Activated naive CD8-positive, alpha-beta T cell treated with anti-CD3 and anti-CD28 coated beads, Interleukin-2, amount 10 ng/mL, durations not matched to agents 7 days and 5 days (primary cell): Measurements from ENCODE around the gene PGAP6. TPM values are rescaled to one million over a fixed set of nuclear protein-coding genes. Genes with fewer than 3 reads are reported as not detected.
"Not testable (repeated sequence)": the region's sequence is repeated elsewhere in the genome, so short reads cannot be mapped to it uniquely, and the experiment has no call there.

Source experiments
- ATAC-seq: fragments of 150-1000 bp; cut with Tn5 transposase; one replicate; pipeline ENCODE4 v1.10.0; 2021; ENCODE audit warnings: low read depth, moderate library complexity
- POLR2A ChIA-PET: fragments of 350-600 bp; sonication (Branson Sonifier 250); formaldehyde crosslinking; loops from one replicate; lab custom pipeline; 2021; ENCODE audit warnings: antibody characterized with exemption; lab: Charles Lee
- DNase-seq: peaks from one replicate; pipeline ENCODE4 v3.0.0; 2021
- H3K27ac Mint-ChIP-seq: one replicate; pipeline ENCODE4 v1.8.0; 2022; ENCODE audit warnings: mild to moderate bottlenecking, mixed read lengths
- H3K27me3 Mint-ChIP-seq: one replicate; pipeline ENCODE4 v1.8.0; 2022; ENCODE audit warnings: mild to moderate bottlenecking, moderate library complexity, mixed read lengths
- H3K36me3 Mint-ChIP-seq: one replicate; pipeline ENCODE4 v1.8.0; 2021; ENCODE audit warnings: mild to moderate bottlenecking, mixed read lengths
- H3K4me1 Mint-ChIP-seq: one replicate; pipeline ENCODE4 v1.8.0; 2021; ENCODE audit warnings: mixed read lengths
- H3K4me3 Mint-ChIP-seq: one replicate; pipeline ENCODE4 v1.8.0; 2022; ENCODE audit warnings: mild to moderate bottlenecking, moderate library complexity, mixed read lengths
- H3K9me3 Mint-ChIP-seq: one replicate; pipeline ENCODE4 v1.8.0; 2021; ENCODE audit warnings: mixed read lengths
- total RNA-seq, 2 experiments: library from RNA; stranded (reverse); gene quantifications; one replicate each; pipeline ENCODE4 v1.2.3, GENCODE V29; 2021

The PGAP6 gene
- total RNA-seq, 2 experiments from 2014 or later = 58.9 to 59.0 TPM

DNA sequence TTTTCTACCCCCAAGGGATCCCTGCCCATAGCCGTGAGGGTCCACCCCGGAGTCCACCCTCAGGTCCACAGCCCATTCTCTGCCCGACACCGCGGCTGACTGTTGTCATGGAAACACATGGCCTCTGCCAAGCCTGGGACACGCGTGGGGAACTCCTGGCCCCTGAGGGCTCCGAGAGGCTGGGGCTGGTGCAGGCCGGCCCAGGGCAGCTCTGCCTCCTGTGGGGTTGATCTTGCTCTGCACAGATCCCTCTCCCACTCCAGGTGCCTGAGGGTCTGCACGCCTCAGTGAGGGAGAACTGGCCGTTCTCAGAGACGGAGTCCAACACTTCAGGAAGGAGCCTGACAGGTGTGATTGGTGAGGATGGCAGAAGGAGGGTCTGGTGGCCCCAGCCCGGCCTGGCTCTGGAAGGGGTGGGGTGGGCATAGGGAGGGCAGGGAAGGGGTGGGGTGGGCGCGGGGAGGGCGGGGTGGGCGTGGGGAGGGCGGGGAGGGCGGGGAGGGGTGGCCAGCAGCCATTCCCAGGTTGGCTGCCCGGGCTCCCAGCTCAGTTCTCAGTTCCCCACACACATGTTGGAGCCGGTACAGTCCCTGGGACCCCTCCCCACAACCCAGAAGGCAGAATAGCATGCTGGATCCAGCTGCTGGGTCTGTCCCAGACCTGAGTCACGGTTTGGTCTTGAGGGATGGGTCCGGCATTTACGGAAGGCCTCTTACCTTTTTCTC lies 17.9 kb downstream of the PGAP6 start:
- H3K4me1 Mint-ChIP-seq = peaks cover 4% of the 10 kb centered on the region
- peak; percentile 39 for DNase-seq
- no peak overlapping the region for H3K4me3 Mint-ChIP-seq
- no peaks in the 10 kb centered on the region for H3K9me3 Mint-ChIP-seq
- ATAC-seq = no peak
- peaks cover 3% of the 10 kb centered on the region for H3K36me3 Mint-ChIP-seq
- POLR2A ChIA-PET = no interaction called here
- H3K27ac Mint-ChIP-seq = no peak overlapping the region
- peaks cover 3% of the 10 kb centered on the region for H3K27me3 Mint-ChIP-seq

DNA sequence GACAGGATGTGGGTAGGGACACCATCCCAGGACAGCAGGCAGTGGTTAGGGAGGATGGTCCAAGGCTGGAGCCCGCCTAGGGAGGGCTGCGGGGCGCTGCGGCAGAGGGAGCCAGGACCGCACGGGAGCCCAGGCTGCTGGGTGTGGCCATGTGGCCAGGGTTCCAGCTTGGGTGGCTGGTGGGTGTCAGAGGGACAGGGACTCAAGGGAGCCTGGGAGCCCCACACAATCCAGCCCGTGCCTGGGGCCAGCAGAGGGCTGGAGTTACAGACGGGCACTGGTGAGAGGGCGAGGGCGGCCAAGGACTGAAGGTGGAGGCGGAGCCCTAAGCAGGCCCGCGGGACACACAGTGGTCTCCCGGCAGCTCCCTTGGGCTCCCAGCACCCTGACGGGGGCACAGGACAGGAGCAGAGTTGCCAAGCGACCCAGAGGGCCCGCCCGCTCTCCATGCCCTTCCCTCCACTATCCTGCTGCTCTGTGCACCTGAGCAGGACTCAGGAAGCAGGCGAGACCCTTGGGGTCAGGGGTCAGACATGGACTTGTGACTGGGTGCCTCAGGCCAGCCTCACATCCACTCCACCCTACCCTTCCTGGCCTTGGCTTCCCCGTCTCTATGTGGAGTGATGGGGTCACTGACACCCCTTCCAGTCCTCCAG lies 18.5 kb downstream of the PGAP6 start:
- ATAC-seq (no peak), DNase-seq (peak; percentile 35)
- no peak overlapping the region for H3K27ac Mint-ChIP-seq
- no peaks in the 10 kb centered on the region for H3K9me3 Mint-ChIP-seq
- peaks cover 3% of the 10 kb centered on the region for H3K36me3 Mint-ChIP-seq
- H3K4me3 Mint-ChIP-seq = no peak overlapping the region
- peaks cover 3% of the 10 kb centered on the region for H3K27me3 Mint-ChIP-seq
- peaks cover 4% of the 10 kb centered on the region for H3K4me1 Mint-ChIP-seq
- POLR2A ChIA-PET = interaction anchor here (1.8 kb wide), 1 partner anchor 256 kb away, joined by 5 read pairs; no protein-coding TSS in a partner anchor

DNA sequence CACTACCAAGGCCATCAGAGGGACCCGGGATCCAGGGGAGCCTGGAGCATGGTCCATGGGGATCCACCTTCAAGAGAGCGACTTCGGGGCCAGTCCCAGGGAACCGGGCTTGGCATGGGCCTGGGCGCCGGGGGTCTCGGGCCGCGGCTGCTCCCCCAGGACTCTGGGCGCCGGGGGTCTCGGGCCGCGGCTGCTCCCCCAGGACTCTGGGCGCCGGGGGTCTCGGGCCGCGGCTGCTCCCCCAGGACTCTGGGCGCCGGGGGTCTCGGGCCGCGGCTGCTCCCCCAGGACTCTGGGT lies 19.1 kb downstream of the PGAP6 start:
- H3K4me1 Mint-ChIP-seq, DNase-seq, H3K27me3 Mint-ChIP-seq, ATAC-seq, H3K4me3 Mint-ChIP-seq, H3K9me3 Mint-ChIP-seq, H3K36me3 Mint-ChIP-seq, H3K27ac Mint-ChIP-seq: not testable (repeated sequence)
- POLR2A ChIA-PET = interaction anchor here (1.2 to 1.8 kb wide), 2 partner anchors 8 to 256 kb away, joined by 5 read pairs; partner anchors contain the start of gene MRPL28

DNA sequence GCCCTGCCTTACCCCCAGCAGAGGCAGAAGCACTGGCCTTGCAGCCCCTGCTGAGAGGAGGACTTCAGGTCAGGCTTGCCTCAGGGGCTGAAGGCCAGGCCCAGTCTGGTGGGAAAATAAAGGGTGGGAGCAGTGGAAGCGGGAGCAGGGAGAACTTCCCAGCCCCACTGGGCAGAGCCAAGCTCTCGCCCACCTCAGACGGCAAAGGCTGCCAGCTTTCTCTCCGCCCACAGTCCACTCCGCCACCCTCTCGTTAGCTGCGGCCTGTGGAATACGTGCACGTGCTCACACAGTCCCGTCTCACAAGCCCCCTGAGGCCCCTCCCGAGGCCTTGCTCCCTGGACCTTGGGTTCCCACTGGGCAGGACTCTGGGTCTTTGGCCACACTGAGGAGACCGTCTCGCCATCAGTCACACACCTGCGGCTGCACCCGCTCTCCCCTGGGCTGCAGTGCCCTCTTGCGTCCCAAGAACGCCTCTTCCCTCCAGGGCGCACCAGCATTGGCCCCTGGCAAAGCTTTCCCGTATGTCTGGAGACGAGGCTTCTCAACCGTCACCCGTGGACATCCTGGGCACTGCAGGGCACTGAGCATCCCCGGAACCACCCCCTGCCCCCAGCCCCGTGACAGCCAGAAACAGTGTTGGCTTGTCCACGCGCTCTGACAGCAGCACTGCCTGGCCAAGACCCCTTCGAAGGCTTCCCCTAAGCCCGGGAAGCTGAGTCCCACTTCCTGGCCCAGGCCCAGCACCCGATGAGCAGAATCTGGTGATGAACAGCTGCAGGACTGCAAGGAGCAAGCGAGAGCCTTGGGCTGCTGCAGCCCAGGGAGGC lies 19.7 kb downstream of the PGAP6 start:
- Mint-ChIP-seq H3K4me1 (peaks cover 4% of the 10 kb centered on the region), H3K27me3 (peaks cover 3% of the 10 kb centered on the region), H3K9me3 (no peaks in the 10 kb centered on the region), H3K36me3 (peaks cover 2% of the 10 kb centered on the region), H3K4me3 (no peak overlapping the region), H3K27ac (no peak overlapping the region)
- POLR2A ChIA-PET = interaction anchor here (1.2 to 1.8 kb wide), 2 partner anchors 9 to 255 kb away, joined by 5 read pairs; partner anchors contain the start of gene MRPL28
- DNase-seq (peak; percentile 76), ATAC-seq (peak; percentile 88)

DNA sequence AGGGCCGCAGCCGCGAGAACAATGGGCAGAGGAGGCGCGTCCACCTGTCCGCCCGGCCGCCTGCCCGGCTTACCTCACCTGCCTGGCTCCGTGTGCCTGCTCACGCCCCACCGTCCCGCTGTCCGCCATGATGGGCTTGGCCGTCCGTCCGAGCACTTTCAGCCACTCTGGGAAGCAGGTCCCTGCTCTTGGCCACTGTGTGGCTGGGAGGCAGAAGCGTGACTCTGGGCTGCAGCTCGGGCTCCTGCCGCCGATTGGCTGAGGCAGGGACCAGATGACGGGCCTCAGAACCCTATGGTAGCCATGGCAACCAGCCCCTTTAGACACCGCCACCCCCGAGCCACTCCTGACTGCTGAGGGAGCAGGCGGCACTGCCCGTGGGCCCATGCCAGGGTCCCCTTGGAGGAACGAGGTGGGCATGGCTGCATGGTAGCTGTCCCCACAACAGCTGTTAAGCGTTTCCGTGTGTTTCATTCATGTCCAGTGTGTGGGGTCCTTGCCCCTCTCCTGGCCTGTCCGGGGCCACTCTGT lies 20.4 kb downstream of the PGAP6 start:
- Mint-ChIP-seq H3K27ac (no peak overlapping the region), H3K36me3 (no peaks in the 10 kb centered on the region), H3K9me3 (no peaks in the 10 kb centered on the region), H3K4me1 (peaks cover 4% of the 10 kb centered on the region), H3K27me3 (peaks cover 3% of the 10 kb centered on the region), H3K4me3 (no peak overlapping the region)
- no peak for DNase-seq
- ATAC-seq = no peak
- POLR2A ChIA-PET = interaction anchor here (1.8 kb wide), 1 partner anchor 254 kb away, joined by 5 read pairs; no protein-coding TSS in a partner anchor

DNA sequence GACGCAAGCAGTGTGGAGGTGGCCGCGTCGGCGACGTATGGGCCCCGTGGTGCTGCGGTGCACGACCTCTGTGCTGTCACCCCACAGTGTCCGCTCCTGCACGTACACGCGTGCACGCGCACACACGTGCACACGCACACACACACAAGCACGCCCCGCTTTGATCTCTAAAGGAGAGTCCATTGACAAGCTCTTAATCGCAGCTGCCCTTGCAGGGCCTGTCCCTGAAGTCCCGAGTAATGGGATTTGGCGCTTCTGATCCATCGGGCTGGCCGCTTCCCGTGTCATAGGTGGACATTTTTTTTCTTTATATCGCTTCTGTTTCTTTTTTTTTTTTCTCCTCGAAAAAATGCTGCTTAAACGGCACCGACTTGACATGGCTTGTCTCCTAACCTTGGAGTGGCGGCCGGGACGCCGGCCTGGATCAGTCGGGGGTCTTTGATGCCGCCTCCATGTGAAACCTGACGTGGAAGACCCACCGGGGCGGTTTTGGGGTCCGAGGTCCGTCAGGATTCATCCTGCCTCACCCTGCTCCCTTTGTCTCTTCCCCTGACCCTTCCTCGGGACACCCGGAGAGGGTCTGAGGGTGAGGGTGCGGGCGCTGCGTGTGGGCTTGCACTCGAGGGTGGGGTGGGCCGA lies 21.0 kb downstream of the PGAP6 start:
- Mint-ChIP-seq H3K4me1 (peaks cover 4% of the 10 kb centered on the region), H3K36me3 (no peaks in the 10 kb centered on the region), H3K27ac (no peak overlapping the region), H3K4me3 (no peak overlapping the region), H3K9me3 (no peaks in the 10 kb centered on the region), H3K27me3 (peaks cover 3% of the 10 kb centered on the region)
- POLR2A ChIA-PET = no interaction called here
- ATAC-seq (no peak), DNase-seq (no peak)

DNA sequence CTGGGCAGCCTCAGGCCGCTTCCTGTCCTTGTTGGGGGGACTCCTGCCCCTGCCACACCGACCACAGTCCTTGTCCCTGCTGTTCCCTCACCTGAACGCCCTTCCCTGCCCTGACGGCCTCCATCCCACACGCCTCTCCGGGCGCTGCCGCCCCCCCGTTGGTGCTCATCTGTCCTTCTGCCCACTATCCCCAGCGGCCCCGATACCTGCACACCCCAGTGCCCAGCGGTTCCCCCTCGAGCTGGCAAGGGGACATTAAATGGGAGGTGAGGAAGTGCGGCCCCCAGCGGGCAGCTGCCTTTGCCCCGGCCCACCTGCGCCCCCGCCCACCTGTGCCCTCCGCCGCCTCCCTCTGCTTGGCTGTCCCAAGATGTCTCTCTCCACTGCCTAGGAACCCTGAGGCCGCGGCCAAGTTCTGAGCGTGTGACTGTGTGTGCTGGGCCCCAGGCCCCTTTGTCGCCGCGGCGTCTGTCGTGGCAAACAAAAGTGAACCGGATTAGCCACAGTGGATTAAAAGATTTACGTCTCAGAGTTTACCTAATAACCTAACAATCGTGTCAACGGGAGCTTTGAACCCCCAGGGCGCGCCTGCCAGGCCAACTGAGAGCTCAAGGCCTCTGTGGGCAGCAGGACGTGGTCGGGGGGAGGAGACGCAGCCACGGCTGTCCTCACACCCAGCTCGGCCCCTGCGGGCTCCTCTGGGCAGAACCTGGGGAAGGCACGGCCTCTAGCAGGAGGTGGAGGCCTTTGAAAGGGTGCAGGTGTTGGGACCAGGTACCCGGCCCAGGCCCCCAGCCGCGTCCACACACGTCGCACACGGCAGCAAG lies 21.7 kb downstream of the PGAP6 start:
- no peak overlapping the region for H3K4me3 Mint-ChIP-seq
- ATAC-seq (no peak), DNase-seq (no peak)
- POLR2A ChIA-PET = no interaction called here
- H3K36me3 Mint-ChIP-seq = no peaks in the 10 kb centered on the region
- no peak overlapping the region for H3K27ac Mint-ChIP-seq
- H3K9me3 Mint-ChIP-seq = no peaks in the 10 kb centered on the region
- peaks cover 7% of the 10 kb centered on the region for H3K4me1 Mint-ChIP-seq
- peaks cover 3% of the 10 kb centered on the region for H3K27me3 Mint-ChIP-seq

DNA sequence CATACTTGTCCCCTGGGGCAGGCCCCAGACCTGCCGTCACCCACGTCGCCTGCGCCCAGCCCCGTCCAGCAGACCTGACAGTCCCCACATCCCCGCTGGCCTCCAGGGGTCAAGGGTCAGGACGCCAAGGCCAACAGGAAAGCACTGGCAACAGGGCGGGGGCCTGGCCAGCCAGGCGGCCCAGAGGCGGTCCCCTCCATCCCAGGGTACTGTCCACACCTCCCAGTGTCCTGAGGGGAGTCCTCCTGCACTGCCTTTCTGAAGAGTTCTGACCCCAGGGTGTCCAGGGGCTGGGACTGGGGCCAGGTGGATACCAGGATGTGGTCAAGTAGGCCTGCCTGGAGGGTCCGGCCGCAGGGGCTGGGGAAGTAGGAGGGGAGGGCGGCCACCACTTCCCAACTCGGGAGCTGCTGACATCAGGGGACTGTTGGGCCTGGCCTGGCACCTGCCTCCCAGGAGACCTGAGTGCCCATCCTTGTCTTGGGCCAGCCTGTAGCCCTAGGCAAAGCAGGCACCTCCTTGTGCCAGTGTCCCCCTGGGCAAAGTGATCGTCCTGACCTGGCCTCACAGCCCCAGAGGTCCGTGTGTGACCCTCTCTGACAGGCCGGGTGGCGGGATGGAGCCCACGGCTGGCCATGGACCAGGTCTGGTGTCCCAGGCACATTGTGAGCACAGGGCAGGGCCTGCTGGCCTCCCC lies 22.6 kb downstream of the PGAP6 start:
- H3K4me1 Mint-ChIP-seq = peaks cover 11% of the 10 kb centered on the region
- POLR2A ChIA-PET = no interaction called here
- DNase-seq (no peak), ATAC-seq (no peak)
- H3K27me3 Mint-ChIP-seq = peaks cover 3% of the 10 kb centered on the region
- no peaks in the 10 kb centered on the region for H3K36me3 Mint-ChIP-seq
- no peak overlapping the region for H3K4me3 Mint-ChIP-seq
- H3K27ac Mint-ChIP-seq = no peak overlapping the region
- H3K9me3 Mint-ChIP-seq = no peaks in the 10 kb centered on the region

DNA sequence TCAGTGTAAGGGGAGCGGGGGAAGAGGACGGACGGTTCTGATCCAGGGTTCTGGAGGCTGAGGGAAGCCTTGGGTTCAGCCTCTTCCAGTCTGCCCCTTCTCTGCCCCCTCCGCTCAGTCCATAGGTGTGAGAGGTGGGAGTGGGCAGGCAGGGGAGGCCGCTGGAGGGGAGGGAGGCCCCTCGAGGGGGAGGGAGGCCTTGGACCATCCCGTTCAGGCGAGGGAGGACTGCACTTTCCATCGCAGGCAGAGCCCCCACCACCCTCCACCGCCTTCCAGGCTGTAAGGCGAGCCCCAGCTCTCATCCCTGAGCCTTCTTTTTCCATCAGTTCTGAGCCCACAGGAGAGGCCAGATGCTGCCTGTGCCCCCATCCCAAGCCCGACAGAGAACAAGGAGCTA lies 25.0 kb downstream of the PGAP6 start:
- POLR2A ChIA-PET = no interaction called here
- DNase-seq (no peak), ATAC-seq (no peak)
- Mint-ChIP-seq H3K27ac (no peak overlapping the region), H3K36me3 (no peaks in the 10 kb centered on the region), H3K4me1 (peaks cover 9% of the 10 kb centered on the region), H3K4me3 (no peak overlapping the region), H3K9me3 (no peaks in the 10 kb centered on the region), H3K27me3 (no peaks in the 10 kb centered on the region)

DNA sequence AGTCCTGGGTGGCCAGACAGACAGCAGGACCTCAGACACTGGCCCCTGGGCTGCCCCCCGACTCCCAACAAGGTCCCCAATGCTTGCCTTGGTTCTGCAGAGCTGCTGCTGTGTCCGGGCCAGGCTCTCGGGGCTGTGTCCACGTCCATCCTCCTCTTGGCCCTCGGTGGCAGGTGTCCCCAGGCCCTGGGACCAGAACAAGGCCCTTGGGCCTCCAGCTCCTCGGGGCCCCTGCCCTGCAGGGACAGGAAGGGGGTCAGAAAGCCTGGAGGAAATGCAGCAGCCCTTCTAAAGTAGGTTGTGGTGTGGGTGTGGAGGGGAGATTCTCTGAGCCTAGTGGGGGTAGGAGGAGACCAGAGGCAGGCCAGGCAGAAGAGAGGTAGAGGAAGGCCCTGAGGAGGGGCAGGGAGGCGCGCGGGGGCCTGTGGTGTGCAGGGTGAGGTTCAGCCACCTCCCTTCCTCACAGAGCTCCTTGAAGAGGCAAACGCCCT lies 26.8 kb downstream of the PGAP6 start:
- H3K4me1 Mint-ChIP-seq = peaks cover 16% of the 10 kb centered on the region
- H3K36me3 Mint-ChIP-seq = peaks cover 6% of the 10 kb centered on the region
- peak; percentile 56 for DNase-seq
- POLR2A ChIA-PET = interaction anchor here (0.5 to 1.2 kb wide), 3 partner anchors 10 to 281 kb away, joined by 3 to 5 read pairs (median 3); partner anchors contain the start of genes METTL26 and MRPL28
- peak overlapping the region; percentile 80 for H3K27ac Mint-ChIP-seq
- peak; percentile 29 for ATAC-seq
- no peaks in the 10 kb centered on the region for H3K27me3 Mint-ChIP-seq
- H3K9me3 Mint-ChIP-seq = no peaks in the 10 kb centered on the region
- H3K4me3 Mint-ChIP-seq = peak overlapping the region; percentile 61

DNA sequence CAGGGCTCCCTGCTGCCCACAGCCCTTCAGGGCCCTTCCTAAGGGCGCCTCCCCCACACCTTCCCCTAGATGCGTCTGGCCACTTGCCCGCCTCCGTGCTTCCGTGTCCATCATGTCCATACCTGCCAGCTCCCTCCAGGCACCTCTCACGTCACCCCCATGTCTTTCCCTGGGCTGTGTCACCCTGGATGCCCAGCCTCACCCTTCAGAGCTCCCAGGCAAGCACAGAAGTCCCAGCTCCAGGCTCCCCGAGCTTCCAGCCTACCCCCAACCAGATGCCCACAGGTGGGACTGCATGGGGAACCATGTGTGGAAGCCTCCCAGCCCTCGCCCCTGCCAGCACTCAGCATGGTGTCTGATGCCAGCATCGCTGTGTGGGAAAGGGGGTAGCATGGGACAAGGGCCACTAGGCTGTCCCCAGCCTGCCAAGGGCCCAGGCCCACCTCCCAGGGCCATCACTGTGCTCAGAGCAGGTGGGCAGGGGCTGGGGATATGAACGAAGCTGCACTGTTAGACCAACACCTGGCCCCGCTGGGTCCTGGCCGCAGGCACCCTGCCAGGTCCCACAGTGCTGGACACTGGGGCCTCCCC lies 27.4 kb downstream of the PGAP6 start:
- peak overlapping the region; percentile 74 for H3K27ac Mint-ChIP-seq
- peaks cover 6% of the 10 kb centered on the region for H3K36me3 Mint-ChIP-seq
- H3K4me1 Mint-ChIP-seq = peaks cover 16% of the 10 kb centered on the region
- POLR2A ChIA-PET = interaction anchor here (0.5 to 1.6 kb wide), 3 partner anchors 11 to 16 kb away, joined by 3 to 5 read pairs (median 5); partner anchors contain the start of gene MRPL28
- ATAC-seq (no peak), DNase-seq (peak; percentile 51)
- no peaks in the 10 kb centered on the region for H3K27me3 Mint-ChIP-seq
- H3K9me3 Mint-ChIP-seq = no peaks in the 10 kb centered on the region
- H3K4me3 Mint-ChIP-seq = peak overlapping the region; percentile 65
